Ishikawa (cell line): Measurements from ENCODE around the gene NT5E.

Experiments used
- CEBPB ChIP-seq: IDR thresholded peaks from 2 replicates; pipeline ENCODE4 v1.6.1; 2012
- CREB1 ChIP-seq: IDR thresholded peaks from 2 replicates; pipeline ENCODE4 v1.6.1; 2012; ENCODE audit warnings: low read depth
- EGR1 ChIP-seq: IDR thresholded peaks from 2 replicates; pipeline ENCODE4 v1.6.1; 2012
- EP300 ChIP-seq: IDR thresholded peaks from 2 replicates; pipeline ENCODE4 v1.6.1; 2012; ENCODE audit warnings: borderline replicate concordance
- FOXM1 ChIP-seq: IDR thresholded peaks from 2 replicates; pipeline ENCODE4 v1.6.1; 2012; ENCODE audit warnings: low read depth, borderline replicate concordance
- MAX ChIP-seq: IDR thresholded peaks from 2 replicates; pipeline ENCODE4 v1.6.1; 2012
- NFIC ChIP-seq: IDR thresholded peaks from 2 replicates; pipeline ENCODE4 v1.6.1; 2012
- RAD21 ChIP-seq: IDR thresholded peaks from 2 replicates; pipeline ENCODE4 v1.6.1; 2012; ENCODE audit warnings: low read depth
- REST ChIP-seq: IDR thresholded peaks from 2 replicates; pipeline ENCODE4 v1.6.1; 2012; ENCODE audit warnings: low read depth, mild to moderate bottlenecking
- TAF1 ChIP-seq: IDR thresholded peaks from 2 replicates; pipeline ENCODE4 v1.6.1; 2012; ENCODE audit warnings: low read depth, mild to moderate bottlenecking
- TCF12 ChIP-seq: IDR thresholded peaks from 2 replicates; pipeline ENCODE4 v1.6.1; 2012; ENCODE audit warnings: low read depth
- TEAD4 ChIP-seq: IDR thresholded peaks from 2 replicates; pipeline ENCODE4 v1.6.1; 2012
- USF1 ChIP-seq: IDR thresholded peaks from 2 replicates; pipeline ENCODE4 v1.6.1; 2012
- YY1 ChIP-seq: IDR thresholded peaks from 2 replicates; pipeline ENCODE4 v1.6.1; 2012; ENCODE audit warnings: low read depth
- ZBTB7A ChIP-seq: IDR thresholded peaks from 2 replicates; pipeline ENCODE4 v1.6.1; 2012; ENCODE audit warnings: low read depth

The NT5E gene

GRCh38 chr6:85468326-85468725 is 18.4 kb downstream of the NT5E start:
- no peak for TF ChIP-seq CREB1
- TF ChIP-seq TEAD4: no peak
- peak; percentile 37; the same call in 1 of the 2 replicates for TF ChIP-seq CEBPB
- no peak for TF ChIP-seq NFIC

GRCh38 chr6:85469276-85470022 is 19.6 kb downstream of the NT5E start:
- 0 out of 2 replicates have a peak, but pooled peaks have one; percentile 9 for TF ChIP-seq TEAD4
- TF ChIP-seq CEBPB: no peak
- no peak for TF ChIP-seq FOXM1
- no peak for TF ChIP-seq CREB1
- TF ChIP-seq TCF12: no peak
- no peak for TF ChIP-seq RAD21
- TF ChIP-seq USF1: no peak
- TF ChIP-seq YY1: no peak
- TF ChIP-seq NFIC: peak; percentile 21; the same call in 1 of the 2 replicates
- no peak for TF ChIP-seq EGR1
- no peak for TF ChIP-seq MAX
- peak; percentile 34; the same call in 1 of the 2 replicates for TF ChIP-seq EP300
- no peak for TF ChIP-seq REST

GRCh38 chr6:85470023-85470410 is 20.1 kb downstream of the NT5E start:
- TF ChIP-seq ZBTB7A (no peak), TEAD4 (no peak), TCF12 (no peak), REST (no peak), CEBPB (no peak)

GRCh38 chr6:85472744-85473143 is 22.9 kb downstream of the NT5E start:
- TF ChIP-seq YY1 (no peak), TCF12 (no peak), CREB1 (no peak), TEAD4 (no peak), TAF1 (no peak), NFIC (no peak), FOXM1 (no peak), RAD21 (no peak), EGR1 (no peak), ZBTB7A (no peak), USF1 (no peak), MAX (no peak)

GRCh38 chr6:85473748-85474147 is 23.9 kb downstream of the NT5E start:
- TF ChIP-seq EP300 (no peak), NFIC (no peak), USF1 (no peak), TAF1 (no peak), ZBTB7A (no peak), CREB1 (no peak), TCF12 (no peak), YY1 (no peak), EGR1 (no peak), CEBPB (no peak)

- TF ChIP-seq MAX: no peak
- no peak for TF ChIP-seq FOXM1
- TF ChIP-seq USF1: no peak
- TF ChIP-seq RAD21: peak; percentile 28; the same call in 1 of the 2 replicates
These were observed 26.6 kb downstream of the NT5E start for GRCh38 chr6:85476532-85476931.
